ENCODE data around the gene SLC35A4. TPM values are rescaled to one million over a fixed set of nuclear protein-coding genes. Genes with fewer than 3 reads are reported as not detected.

SLC35A4 gene
- total RNA-seq, 2 donors from 2014 or later: 61.8 to 107 TPM

GRCh38 chr5:140548300-140548688, 16.3 kb upstream of the SLC35A4 start:
- WGBS: 0% methylated on average over 5 of the region's 5 CpGs
- no peaks in the 10 kb centered on the region for H3K9me3 ChIP-seq
- DNase-seq (ENCODE audit: low spot score): no peak
- intact Hi-C loops (cut with DNase I): loop anchor here (5.0 kb wide), 1 partner anchor 89 kb away; the partner anchor contains the start of gene TMCO6
- peaks cover 21% of the 10 kb centered on the region for H3K4me1 ChIP-seq (replicated peaks)
- no peaks in the 10 kb centered on the region for H3K27me3 ChIP-seq (replicated peaks; ENCODE audit: insufficient read depth)
- H3K36me3 ChIP-seq: peaks cover 0 to 5% of the 10 kb centered on the region in 2 donors
- TF ChIP-seq CTCF (IDR thresholded peaks at IDR 0.05) (no peak), POLR2AphosphoS5 (IDR thresholded peaks at IDR 0.05) (peak; percentile 75), POLR2A (IDR thresholded peaks at IDR 0.05) (no peak)
- peak overlapping the region; percentile 94 to 97 for H3K27ac ChIP-seq
- peak overlapping the region; percentile 43 to 45 for H3K4me3 ChIP-seq

- no peak overlapping the region for H3K4me3 ChIP-seq
- intact Hi-C loops (cut with DNase I): loop anchor here (5.0 kb wide), 1 partner anchor 89 kb away; the partner anchor contains the start of gene TMCO6
- H3K36me3 ChIP-seq: peaks cover 0 to 5% of the 10 kb centered on the region in 2 donors
- WGBS: 86% methylated on average over 7 of the region's 7 CpGs
- no peaks in the 10 kb centered on the region for H3K27me3 ChIP-seq (replicated peaks; ENCODE audit: insufficient read depth)
- H3K27ac ChIP-seq: peak overlapping the region; percentile 94 to 97
- H3K9me3 ChIP-seq: no peaks in the 10 kb centered on the region
- TF ChIP-seq POLR2A (IDR thresholded peaks at IDR 0.05) (no peak), CTCF (IDR thresholded peaks at IDR 0.05) (no peak), POLR2AphosphoS5 (IDR thresholded peaks at IDR 0.05) (no peak)
- H3K4me1 ChIP-seq (replicated peaks): peaks cover 21% of the 10 kb centered on the region
- peak; percentile 4 for DNase-seq (ENCODE audit: low spot score)
These were observed 15.8 kb upstream of the SLC35A4 start for GRCh38 chr5:140548791-140549190.

GRCh38 chr5:140549237-140550144, 15.1 kb upstream of the SLC35A4 start:
- H3K27me3 ChIP-seq (replicated peaks; ENCODE audit: insufficient read depth): no peaks in the 10 kb centered on the region
- H3K27ac ChIP-seq: peak overlapping the region; percentile 94 to 97
- DNase-seq (ENCODE audit: low spot score): peak; percentile 38
- H3K4me1 ChIP-seq (replicated peaks): peaks cover 21% of the 10 kb centered on the region
- H3K9me3 ChIP-seq: no peaks in the 10 kb centered on the region
- peaks cover 0 to 5% of the 10 kb centered on the region in 2 donors for H3K36me3 ChIP-seq
- H3K4me3 ChIP-seq: no peak overlapping the region
- TF ChIP-seq CTCF (IDR thresholded peaks at IDR 0.05): no peak
- no peak for TF ChIP-seq POLR2AphosphoS5 (IDR thresholded peaks at IDR 0.05)
- no peak for TF ChIP-seq POLR2A (IDR thresholded peaks at IDR 0.05)
- WGBS: 76% methylated on average over 3 of the region's 3 CpGs
- intact Hi-C loops (cut with DNase I): loop anchor here (5.0 kb wide), 1 partner anchor 88 kb away; the partner anchor contains the start of gene TMCO6

GRCh38 chr5:140550147-140551079, 14.2 kb upstream of the SLC35A4 start:
- peak; percentile 3 for DNase-seq (ENCODE audit: low spot score)

More at GRCh38 chr5:140550147-140551079, 14.2 kb upstream of the SLC35A4 start:
- WGBS: 85% methylated on average over 11 of the region's 11 CpGs
- no peak overlapping the region for H3K4me3 ChIP-seq
- peaks cover 21% of the 10 kb centered on the region for H3K4me1 ChIP-seq (replicated peaks)
- peak overlapping the region in 1 of 2 donors; percentile 97 for H3K27ac ChIP-seq
- no peak for TF ChIP-seq POLR2A (IDR thresholded peaks at IDR 0.05)
- no peak for TF ChIP-seq POLR2AphosphoS5 (IDR thresholded peaks at IDR 0.05)
- TF ChIP-seq CTCF (IDR thresholded peaks at IDR 0.05): no peak
- H3K9me3 ChIP-seq: no peaks in the 10 kb centered on the region
- intact Hi-C loops (cut with DNase I): no loop called here
- no peaks in the 10 kb centered on the region for H3K27me3 ChIP-seq (replicated peaks; ENCODE audit: insufficient read depth)
- peaks cover 0 to 5% of the 10 kb centered on the region in 2 donors for H3K36me3 ChIP-seq

Measured in prostate gland (tissue), 2 donors.